Measurements from ENCODE around the gene DRC1.

DRC1 gene

DNA sequence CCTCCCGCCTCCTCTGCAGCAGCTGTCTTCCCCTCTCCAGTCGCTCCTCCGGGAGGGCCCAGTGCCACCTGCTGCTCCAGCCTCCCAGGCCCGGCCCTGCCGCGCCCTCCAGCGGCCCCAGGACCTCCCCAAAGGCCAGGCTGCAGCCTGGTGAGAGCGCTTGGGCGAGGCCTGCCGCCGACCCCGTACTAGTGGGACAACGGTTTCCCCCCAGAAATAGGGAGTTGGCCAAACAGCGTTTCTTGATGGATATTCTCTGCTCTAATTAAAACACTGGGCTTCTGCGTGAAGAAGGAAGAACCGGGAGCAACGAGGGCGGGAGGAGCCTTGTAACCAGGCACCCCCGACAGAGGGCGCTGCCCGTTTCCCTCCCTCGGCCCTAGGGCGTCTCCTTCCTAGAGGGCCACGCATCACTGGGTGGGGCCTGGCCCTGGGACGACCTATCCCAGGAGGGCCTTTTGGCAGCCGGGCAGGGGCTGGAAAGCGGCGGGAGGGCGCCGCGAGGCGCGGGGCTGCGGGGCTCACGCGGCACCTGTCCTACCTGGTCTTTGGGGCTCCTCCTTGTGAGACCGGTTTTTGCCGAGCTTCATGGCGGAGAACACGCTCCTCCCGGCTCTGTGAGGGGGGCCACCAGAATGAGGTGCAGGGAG lies 101.6 kb downstream of the DRC1 start:
- DNase-seq (ENCODE audit: low read depth), result peak; percentile 15
- peak overlapping the region; percentile 42 for H3K4me3 ChIP-seq (ENCODE audit: low read depth, low read length)
- peak; percentile 76 for TF ChIP-seq CTCF (IDR thresholded peaks at IDR 0.05; ENCODE audit: control insufficient read depth, extremely low read depth, insufficient read depth)

- no peak for DNase-seq (ENCODE audit: low read depth)
- no peak for TF ChIP-seq CTCF (IDR thresholded peaks at IDR 0.05; ENCODE audit: control insufficient read depth, extremely low read depth, insufficient read depth)
- no peak overlapping the region; the same call in 1 of the 2 replicates for H3K4me3 ChIP-seq (ENCODE audit: low read depth, low read length)
Measured at GRCh38 chr2:26504002-26504401, 102.3 kb downstream of the DRC1 start.

GRCh38 chr2:26506279-26506678 lies 104.6 kb downstream of the DRC1 start:
- no peak overlapping the region for H3K4me3 ChIP-seq (ENCODE audit: low read depth, low read length)
- DNase-seq (ENCODE audit: low read depth), result no peak
- TF ChIP-seq CTCF (IDR thresholded peaks at IDR 0.05; ENCODE audit: control insufficient read depth, extremely low read depth, insufficient read depth), result no peak

Measured in LNCaP clone FGC (cell line).